GM21515 (cell line): ENCODE results near the gene ITGB1BP1.

ENCODE experiments used
- ATAC-seq: cut with Tn5 transposase; IDR thresholded peaks from one replicate; pipeline ENCODE4 v1.9.1; 2021; ENCODE audit not compliant: unreplicated experiment

The ITGB1BP1 gene, protein sequence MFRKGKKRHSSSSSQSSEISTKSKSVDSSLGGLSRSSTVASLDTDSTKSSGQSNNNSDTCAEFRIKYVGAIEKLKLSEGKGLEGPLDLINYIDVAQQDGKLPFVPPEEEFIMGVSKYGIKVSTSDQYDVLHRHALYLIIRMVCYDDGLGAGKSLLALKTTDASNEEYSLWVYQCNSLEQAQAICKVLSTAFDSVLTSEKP

DNA sequence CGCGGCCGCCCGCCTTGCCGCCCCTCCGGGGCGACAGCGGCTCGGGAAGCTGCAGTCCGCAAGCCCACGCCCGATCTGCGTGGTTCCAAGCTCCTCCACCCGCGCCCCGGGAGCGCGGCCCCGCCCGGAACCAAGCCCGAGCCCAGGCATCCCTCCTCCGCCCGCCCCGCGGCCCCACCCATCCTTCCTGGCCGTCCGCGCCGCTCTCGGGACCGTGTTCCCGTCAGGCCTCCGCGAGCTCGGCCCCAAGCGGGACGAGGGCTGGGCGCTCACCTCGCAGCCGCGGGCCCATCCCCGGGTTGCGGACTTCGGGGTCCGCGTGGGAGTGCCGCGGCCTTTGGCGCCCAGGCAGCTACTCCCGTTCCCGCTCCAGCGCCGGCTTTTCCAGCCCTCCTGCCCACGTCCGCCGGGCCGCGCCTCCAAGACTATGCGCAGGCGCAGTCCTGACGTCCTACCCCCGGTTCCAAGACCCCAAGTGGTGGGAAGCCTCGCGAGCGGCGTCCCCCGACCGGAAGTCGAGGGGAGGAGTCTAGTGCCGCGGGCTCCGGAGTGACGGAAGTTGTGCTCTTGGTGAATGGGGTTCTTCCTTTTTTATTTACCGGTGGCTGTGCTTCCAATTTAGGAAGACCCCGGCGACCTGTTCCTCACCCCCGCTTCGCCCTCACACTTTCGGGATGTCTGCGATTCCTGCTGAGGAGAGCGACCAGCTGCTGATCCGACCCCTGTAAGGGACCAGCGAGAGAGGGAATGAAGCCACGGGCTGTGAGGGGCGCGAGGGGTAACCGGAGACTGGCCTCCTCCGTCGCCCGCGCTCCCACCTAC lies at the start of gene ITGB1BP1, which contains the start of gene CPSF3:
Gene ITGB1BP1 (minus strand): TSS at position 429 of the 822 bp plus-strand sequence. CDS start 4,831 bp downstream, outside the sequence.
Gene CPSF3 (plus strand): TSS at position 555 of the 822 bp plus-strand sequence. CDS start 120 bp downstream, at position 675.
- peak; percentile 82 for ATAC-seq

DNA sequence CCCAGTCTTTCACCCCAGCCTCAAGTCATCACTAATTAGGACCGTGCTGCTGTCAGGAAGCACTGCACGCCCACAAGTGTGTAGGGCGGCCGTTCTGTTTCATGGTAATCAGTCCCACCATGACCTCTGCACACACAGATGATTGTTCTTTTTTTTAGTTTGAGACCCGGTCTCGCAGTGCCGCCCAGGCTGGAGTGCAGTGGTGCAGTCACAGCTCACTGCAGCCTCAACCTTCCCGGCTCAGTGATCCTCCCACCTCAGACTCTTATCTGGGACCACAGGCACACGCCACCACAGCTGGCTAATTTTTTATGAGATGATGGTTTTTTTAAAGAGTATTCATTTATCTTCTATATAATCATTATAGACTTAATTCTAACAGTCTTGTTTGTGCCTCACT lies 49.2 kb upstream of the ITGB1BP1 start:
- no peak for ATAC-seq

DNA sequence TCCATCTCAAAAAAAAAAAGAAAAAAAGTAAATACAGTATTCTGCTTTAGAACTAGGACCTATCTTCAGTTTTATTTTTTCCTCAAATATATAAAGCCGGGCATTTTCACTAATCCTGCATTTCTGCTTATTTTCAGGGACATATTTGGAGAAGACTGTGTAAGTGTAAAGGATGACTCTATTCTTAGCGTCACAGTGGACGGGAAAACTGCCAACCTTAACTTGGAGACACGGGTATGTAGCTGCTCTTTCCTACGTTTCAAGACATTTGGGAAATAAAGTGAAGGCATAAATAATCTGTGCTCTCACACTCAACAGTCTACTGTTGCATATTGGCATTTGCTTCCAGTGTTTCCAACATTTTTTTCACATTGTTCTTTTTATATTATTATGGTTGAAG lies 47.9 kb upstream of the ITGB1BP1 start:
- no peak for ATAC-seq

DNA sequence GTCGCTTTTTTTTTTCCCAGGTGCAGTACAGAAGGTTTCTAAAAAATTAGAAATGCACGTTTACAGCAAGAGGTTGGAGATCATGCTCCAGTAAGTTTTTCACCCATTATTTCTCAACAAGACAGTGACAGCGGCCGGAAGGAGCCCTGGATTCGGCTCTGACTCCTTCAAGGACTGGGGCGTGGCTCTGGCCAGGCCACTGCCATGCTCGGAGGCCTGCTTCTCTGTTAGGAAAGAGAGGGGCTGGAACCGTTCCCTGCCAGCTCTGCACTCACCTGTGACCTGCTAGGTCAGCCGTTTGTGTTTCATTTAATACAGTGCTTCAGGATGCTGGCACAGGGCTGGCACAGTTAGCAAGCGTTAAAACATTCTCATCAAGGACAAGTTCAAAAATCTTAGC lies 44.4 kb upstream of the ITGB1BP1 start:
- no peak for ATAC-seq

DNA sequence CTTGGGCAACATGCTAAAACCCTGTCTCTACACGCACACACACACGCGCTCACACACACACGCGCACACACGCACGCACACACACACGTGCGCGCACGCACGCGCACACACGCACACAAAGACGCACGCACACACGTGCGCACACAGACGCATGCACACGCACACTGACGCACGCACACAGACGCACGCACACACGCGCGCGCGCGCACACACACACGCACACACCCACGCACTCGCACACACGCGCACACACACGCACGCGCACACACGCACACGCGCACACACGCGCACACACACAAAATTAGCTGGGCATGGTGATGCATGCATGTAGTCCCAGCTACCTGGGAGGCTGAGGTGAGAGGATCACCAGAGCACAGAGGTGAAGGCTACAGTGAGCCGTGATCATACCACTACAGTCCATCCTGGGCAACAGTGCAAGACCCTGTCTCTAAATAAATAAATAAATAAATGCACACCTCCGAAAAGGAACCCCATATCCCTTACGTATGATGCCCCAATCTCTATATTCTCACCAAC lies 42.9 kb upstream of the ITGB1BP1 start:
- no peak for ATAC-seq

DNA sequence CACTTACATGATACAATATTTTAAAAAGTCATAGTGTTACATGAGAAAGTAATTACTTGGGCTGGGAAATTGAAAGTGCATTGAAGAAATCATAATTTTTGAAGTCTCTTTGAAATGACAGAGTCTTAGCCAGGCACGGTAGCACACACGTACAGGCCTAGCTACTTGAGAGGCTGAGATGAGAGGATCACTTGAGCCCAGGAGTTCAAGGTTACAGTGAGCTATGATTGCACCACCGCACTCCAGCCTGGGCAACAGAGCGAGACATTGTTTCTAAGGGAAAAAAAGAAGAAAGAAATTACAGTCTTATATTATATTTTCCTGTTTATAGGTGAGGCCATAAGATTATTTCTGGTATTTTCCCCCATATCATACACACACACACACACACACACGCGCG lies 41.8 kb upstream of the ITGB1BP1 start:
- ATAC-seq: no peak

DNA sequence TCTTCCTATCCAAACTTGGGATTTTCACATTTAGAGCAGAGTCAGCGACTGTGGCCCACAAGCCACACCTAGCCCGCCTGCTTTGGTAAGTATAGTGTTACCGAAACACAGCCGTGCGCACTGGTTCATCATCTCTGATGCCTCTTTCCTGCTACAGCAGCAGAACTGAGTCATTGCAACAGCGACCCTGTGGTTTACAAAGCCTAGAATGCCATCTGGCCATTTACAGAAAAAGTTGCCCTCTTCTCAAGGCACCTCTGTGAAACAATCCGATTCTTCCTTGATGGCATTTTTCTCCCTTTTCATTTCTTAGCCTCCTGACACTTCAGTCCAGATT lies 40.3 kb upstream of the ITGB1BP1 start:
- no peak for ATAC-seq

DNA sequence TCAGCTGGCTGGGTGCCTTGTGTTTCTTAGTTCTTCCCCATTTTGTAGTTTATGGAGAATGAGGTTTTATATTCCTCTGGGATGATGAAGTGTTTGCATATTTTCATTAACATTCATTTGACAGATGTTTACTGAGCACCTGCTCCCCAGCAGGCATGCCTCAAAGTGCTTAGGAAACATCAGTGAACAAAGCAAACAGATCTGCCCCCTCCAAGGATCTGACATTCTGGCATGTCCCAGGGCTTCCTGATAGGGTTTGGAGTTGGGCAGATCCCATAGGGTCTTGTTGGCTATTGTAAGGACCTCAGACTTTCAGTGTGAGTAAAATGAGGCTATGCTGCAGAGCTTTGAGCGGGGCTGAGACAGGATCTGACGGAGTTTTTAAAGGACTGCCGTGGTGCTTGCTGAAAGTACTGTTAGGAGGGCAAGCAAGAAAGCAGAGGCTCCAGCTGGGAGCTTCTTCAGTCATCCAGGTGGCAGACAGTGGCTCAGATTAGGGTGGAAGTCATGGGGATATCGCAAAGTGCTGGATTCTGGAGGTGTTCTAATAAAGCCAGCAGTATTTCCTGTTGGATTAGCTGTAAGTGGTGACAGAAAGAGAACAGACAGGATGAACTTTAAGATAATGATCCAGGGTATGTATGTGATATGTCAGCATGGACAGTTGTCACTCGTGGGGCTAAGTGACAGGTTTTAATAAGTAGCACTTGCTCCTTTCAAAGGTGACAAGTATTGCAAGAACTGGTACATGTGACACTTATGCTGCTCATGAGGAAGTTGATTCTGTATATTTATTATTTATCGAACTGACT lies 39.8 kb upstream of the ITGB1BP1 start:
- ATAC-seq: no peak

DNA sequence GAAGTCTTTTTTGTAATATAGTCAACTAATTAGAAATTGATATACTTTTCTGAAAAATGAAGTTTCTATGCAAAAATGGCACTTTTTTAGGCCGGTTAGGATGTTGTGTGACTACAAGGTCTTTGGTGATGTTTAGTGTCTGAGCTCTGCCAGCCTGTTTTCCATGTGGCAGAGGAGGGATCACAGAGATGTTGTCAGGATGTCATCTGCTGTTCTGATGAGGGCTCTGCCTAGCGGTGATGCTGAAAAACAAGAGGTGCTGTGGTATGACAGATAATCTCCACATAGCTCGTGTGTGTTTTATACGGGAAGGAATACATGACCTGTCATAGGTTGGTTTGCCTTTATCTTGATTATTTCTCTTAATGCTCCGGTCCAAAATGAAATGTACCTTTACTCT lies 39.0 kb upstream of the ITGB1BP1 start:
- ATAC-seq: no peak

DNA sequence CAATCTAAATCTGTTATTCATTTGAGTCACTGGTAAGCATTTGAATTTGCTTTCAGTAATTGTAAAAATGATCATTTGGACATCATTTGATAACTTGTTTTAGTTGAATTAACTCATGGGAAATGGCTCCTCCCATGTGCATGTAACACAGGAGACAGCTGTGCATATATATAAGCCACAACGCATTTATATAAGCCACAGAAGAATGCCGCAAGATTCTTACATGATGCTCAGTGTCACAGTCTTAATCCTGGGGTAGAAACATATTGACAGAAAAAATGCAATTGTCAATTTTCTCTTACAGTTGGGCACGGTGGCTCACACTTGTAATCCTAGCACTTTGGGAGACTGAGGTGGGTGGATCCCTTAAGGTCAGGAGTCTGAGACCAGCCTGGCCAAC lies 37.8 kb upstream of the ITGB1BP1 start:
- no peak for ATAC-seq

DNA sequence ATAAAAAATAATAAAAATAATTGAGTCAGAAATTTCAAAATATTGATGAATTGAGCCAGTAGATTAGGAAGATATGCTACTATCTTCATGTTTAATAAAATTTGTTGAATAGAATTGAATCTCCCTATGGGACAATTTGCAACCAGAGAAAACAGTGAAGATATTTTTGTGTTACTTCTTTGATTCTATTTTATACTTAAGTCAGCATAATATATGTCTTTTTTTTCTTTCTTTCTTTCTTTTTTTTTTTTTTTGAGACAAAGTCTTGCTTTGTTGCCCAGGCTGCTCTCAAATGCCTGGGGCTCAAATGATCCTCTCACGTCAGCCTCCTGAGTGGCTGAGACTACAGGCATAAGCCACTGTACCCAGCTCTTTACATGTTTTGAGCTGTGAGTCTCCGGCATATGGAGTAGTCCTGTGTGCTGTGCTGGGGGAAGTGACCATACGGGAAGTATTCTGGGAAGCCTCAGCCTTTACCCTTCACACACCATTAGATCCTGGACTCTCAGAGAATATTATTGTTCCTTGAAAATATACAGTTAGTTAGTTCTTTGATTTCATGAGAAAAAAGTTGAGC lies 37.2 kb upstream of the ITGB1BP1 start:
- no peak for ATAC-seq

DNA sequence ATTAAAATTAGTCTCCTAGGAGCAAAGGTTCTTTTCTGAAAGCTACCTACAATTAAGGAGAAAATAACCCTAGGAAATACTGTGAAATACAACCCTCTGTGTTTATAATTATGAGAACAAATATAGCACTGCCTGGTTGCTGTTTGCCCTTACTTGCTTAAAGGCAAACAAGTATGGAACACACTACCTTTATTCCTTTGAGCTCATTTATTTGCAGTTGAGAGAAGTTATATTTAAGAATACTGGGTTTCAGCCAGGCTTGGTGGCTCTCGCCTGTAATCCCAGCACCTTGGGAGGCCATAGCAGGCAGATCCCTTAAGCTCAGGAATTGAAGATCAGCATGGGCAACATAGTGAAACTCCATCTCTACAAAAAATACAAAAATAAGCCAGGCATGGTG lies 27.9 kb upstream of the ITGB1BP1 start:
- ATAC-seq: no peak

DNA sequence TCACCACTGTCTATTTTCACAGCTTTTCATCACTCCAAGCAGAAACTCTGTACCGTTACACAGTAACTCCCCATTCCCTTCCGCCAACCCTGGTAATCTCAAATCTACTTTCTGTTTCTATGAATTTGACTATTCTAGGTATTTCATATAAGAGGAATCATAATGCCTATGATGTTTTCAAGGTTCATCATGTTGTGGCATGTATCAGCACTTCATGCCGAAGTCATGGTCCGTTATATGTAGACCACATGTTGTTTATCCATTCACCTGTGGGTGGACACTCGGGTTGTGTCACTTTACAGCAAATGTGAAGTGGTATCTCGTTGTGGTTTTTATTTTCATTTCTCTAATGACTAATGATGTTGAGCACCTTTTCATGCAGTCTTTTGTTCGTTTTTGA lies 21.8 kb upstream of the ITGB1BP1 start:
- ATAC-seq: no peak

DNA sequence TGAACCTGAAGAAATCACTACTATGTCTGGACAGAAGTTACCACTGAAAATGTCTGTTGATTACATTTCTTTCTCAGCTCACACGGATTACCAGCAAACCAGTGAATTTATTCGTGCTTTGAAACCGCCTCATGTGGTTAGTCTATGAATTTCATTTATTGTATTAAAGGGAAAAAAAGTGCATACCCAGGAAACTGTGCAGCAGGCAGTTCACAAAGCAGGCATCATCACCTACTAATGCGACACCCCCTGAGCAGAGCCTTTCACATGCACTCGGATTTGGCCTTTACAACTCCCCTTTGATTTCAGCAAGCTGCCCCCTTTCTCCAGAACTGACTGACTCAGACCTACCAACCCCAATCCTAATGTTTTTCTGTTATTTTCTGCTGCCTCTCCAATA lies 20.2 kb upstream of the ITGB1BP1 start:
- no peak for ATAC-seq

DNA sequence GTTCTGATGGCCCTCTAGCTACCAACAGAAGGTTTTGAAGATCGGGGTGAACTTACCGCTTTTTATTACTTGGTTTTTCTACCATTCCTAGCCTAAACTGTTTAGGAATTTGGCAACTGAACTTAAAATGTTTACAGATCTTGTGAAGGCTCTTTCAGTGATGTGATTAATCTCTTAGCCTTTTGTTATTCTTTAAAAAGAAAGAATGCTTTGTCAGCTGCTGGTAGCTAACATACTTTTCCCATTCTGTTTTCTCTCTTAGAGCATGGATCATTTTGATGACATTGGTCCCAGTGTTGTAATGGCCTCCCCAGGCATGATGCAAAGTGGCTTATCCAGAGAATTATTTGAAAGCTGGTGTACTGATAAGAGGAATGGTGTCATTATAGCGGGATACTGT lies 18.2 kb upstream of the ITGB1BP1 start:
- ATAC-seq: no peak

DNA sequence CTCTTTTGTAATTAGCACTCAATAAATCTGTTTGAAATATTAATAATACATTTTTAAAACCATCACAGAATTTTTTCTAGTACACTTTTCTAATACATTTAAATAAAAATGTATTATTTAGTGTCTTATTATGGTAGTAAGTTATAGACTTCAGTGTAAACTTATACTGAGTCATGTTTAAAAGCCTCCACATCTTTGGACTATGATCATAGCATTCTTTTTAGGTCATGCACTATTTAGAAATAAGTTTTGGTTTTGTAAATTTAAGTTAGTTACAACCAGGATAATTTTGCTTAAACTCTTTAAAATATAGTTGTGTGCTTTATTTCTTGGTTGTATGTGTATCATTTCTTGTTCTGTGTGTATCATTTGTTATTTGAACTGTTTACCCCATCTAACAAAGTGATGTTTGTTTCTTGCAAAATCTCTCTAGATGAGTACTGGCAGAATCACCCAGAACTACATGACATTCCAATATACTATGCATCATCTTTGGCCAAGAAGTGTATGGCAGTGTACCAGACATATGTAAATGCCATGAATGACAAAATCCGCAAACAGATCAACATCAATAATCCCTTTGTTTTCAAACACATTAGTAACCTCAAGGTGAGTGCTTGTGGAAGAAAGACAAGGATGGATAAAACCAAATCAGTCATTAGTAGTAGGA lies 16.9 kb upstream of the ITGB1BP1 start:
- ATAC-seq: no peak

DNA sequence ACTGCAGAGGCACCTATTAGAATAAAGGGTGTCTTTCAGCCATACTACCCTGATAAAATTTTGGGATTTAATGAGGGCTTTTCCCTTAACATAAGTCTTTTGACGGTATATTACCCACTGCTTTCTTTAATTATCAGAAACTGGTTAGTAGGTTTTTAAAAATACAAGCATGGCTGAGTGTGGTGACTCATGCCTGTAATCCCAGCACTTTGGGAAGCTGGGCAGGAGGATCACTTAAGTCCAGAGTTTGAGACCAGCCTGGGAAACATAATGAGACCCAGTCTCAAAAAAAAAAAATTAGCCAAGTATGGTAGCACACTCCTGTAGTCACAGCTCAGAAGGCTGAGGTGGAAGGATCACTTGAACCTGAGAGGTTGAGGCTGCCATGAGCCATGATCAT lies 16.2 kb upstream of the ITGB1BP1 start:
- no peak for ATAC-seq

DNA sequence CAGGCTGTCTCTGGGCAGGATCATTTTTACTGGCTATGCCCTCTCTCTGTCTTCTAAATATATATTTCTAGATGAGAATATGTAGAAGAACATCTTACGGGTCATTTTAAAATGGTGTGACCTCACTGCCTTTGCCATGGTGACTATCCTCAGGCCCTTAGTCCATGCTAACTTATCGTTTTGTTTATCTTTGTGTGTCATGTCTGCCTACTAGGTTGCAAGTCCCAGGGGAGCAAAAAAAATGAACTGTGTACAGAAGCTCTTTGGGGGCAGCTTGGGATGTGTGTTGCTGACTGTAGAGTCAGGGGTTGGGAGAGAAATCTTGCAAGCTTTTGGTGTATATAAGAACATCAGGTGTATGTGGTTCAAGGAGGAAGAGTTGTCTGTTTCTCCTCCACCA lies 11.2 kb upstream of the ITGB1BP1 start:
- no peak for ATAC-seq

DNA sequence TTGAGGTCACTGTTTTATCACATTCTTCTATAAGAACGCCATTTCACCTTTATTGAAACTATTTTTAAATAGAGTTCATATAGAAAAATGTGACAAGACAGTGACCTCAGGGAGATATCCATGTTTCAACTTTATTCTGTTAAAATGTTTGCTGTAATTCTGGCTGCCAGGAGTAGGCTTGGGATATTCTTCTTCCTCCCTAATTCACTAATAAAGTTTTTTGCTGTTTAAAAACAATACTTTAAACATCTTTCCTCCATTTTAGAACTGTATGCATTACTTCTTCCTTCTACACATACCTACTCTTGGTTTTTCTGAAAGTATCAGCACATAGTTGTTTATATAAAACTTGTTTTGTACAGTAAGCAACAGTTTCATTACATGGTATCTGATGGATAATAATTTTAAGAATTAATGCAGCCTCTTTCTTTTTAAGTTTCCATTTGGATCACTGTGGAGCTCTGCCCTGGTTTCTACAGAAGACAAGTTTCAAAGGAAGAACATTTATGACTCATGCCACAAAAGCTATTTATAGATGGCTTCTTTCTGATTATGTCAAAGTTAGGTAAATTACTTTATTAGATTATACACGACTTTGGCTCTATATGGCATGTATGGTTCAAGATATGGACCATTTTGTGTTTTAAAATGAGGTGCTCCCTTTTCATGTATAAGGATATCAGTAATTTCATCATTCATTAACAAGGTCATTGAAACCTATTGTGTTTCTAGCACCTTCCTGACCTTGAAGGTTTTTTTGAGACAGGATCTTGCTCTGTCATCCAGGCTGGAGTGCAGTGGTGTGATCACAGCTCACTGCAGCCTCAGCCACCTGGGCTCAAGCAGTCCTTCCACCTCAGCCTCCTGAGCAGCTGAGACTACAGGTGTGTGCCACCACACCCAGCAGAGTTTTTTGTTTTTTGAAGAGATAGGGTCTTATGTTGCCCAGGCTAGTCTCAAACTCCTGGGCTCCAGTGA lies 7.3 kb upstream of the ITGB1BP1 start:
- ATAC-seq: no peak
